Stimulated activated CD4-positive, alpha-beta T cell treated with anti-CD3 and anti-CD28 coated beads, TNF-alpha, amount 100 ng/mL, for 24 hours (primary cell): Measurements from ENCODE around the gene GALNT1.

ENCODE experiments used
- DNase-seq, 3 experiments: peaks; one replicate each; pipeline ENCODE4 v3.0.0-alpha.2; 2020; ENCODE audit warnings: low read depth in 3 of 3

Gene GALNT1

DNA sequence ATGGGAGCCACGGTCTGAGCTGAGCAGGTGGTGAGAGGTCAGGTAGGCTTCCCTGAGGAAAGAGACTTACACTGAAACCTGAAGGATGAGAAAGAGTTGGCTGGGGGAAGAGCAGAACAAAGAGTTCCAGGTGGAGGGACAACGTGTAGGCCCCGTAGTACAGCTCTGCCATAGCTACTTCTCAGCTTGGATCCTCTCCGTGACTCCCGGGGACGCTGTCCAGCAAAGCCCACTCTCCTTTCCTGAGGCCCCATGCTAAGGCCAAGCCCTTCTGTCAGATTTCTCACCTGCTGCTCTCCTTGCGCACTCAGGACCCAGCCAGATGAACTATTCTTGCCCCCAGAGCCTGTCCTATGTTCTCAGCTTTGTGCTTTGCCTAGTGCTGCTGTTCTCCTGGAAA, 173.8 kb downstream of the GALNT1 start:
- no peak for DNase-seq

DNA sequence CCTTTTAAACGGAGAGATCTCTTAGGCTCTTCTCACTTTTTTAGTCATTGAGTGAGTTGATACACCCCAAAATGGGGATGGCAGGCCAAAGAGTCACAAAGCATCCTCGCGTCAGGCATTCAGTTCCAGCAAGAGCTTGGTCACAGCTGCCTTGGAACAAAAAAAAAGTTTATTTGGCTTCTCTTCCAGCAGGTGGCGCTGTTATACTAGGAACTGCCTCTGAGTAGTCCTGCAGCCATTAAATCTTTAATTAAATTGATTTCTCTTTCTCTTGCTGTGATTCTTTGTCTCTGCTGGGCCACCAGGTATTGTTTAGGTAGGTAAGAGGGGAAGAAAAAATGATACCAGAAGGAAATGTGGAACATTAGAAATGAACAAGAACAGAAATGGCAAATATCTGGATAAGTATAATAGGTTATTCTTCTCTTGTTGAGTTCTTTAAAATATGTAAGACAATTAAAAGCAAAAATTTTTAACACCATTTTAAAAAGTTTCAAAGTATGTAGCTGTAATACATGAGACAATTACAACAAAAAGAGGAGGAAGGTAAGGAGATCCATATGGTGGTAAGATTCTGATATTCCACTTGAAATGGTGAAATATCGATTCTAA, 175.1 kb downstream of the GALNT1 start:
- peak; percentile 22 to 29 (median 28) for DNase-seq
